ENCODE data around the gene KLHL10.

- no peak for TF ChIP-seq MXI1 (IDR thresholded peaks at IDR 0.05; ENCODE audit: low read depth, low read length)
- TF ChIP-seq ELK1 (CRISPR knock-in tag; IDR thresholded peaks at IDR 0.05): no peak
- TF ChIP-seq HIVEP1 (CRISPR knock-in tag; IDR thresholded peaks at IDR 0.05): no peak
- TF ChIP-seq LCOR (CRISPR knock-in tag; IDR thresholded peaks at IDR 0.05): no peak
- no peak for TF ChIP-seq SIN3A (IDR thresholded peaks at IDR 0.05; ENCODE audit: borderline replicate concordance in 2 of 2, control insufficient read depth in 1 of 2, low read depth in 2 of 2, low read length in 2 of 2)
Measured at GRCh38 chr17:41835800-41836549, 1.6 kb upstream of the KLHL10 start, which contains the start of gene NT5C3B.

Data from K562 (cell line).